ENCODE results near the gene ISG15. TPM values are rescaled to one million over a fixed set of nuclear protein-coding genes. Genes with fewer than 3 reads are reported as not detected.

Gene ISG15
- total and polyA plus RNA-seq, 12 donors, result 1.7 to 308 (median 24.3) TPM

DNA sequence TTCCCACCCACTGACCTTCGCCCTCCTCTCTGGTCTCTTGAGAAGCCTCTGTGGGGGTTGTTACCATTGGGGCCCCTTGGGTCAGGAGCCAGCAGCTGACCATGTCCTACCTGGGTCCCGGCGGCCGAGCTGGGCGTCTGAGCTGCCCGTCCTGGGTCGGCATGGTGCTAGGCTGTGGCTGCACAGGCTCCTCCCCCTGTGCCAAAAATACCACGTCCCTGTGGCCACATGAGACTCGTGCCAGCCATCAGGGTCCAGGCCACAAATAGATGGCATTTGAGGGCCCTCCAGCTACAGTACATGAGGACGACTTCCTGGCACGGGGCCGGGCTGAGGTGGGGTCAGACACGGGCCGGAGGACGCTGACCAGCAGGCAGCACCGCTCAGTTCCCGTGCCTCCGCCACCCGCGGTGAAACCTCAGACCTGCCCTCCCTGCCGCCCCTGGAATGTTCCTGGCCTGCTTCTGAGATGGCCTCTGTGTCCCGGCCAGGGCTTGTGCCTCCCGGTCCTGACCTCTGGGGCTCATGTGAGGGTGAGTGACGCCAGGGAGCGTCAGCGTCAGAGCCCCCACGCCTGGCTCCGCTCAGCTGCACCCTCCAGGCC is 31.2 kb upstream of the ISG15 start, which contains the start of gene PERM1:
TSS of gene PERM1 (minus strand) at position 139 of the 604 bp plus-strand sequence. CDS start 1,064 bp downstream, outside the sequence.
- peaks cover 25% of the 10 kb centered on the region for H3K27me3 ChIP-seq
- no peak within 1 kb of the TSS for H3K27ac ChIP-seq
- intact Hi-C loops (cut with DNase I), result loop anchor here in 1 of 2 donors (10.0 kb wide), 1 partner anchor 313 kb away; no protein-coding TSS in a partner anchor

DNA sequence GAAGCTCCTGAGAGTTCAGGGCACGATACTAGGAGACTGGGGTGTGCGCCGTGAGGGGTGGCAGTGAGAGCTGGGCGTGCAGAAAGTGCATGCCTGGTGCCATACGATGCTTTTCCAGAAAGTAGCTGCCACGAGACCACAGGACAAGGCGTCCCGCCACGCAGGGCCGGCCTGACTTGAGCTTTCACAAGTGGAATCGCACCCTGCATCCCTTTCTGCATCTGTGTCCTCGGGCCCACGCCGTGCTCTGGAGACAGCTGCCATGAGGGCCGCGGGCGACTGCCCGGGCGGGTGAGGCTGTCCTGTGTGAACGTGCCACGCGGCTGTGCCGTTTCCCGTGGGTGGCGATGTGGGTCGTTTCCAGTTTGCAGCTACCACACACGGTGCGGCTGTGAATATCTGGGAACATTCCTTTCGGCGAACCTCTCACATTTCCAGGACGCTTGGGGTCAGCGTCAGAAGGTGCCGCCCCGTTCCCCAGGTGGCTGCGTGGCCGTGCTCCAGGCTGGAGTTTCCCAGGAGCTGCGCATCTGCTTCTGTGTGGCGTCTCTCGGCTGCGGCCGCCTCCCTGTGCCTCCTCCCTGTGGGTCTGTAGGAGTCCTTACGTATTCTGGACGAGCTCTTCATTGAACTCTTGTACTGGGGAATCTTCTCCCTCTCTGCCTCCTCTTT is 30.4 kb upstream of the ISG15 start:
- Histone ChIP-seq H3K27me3 (peaks cover 25% of the 10 kb centered on the region), H3K36me3 (replicated peaks in 1 of 2) (no peaks in the 10 kb centered on the region), H3K9me3 (replicated peaks in 1 of 3) (no peaks in the 10 kb centered on the region), H3K27ac (no peak overlapping the region), H3K4me3 (no peak overlapping the region), H3K4me1 (replicated peaks in 1 of 2) (no peaks in the 10 kb centered on the region)
- 72 to 80% (median 77%) methylated on average over 12 to 43 of the region's 43 CpGs for WGBS, 4 donors
- DNase-seq, result no peak
- no peak for TF ChIP-seq POLR2A (IDR thresholded peaks at IDR 0.05)
- TF ChIP-seq, protein P1, sequence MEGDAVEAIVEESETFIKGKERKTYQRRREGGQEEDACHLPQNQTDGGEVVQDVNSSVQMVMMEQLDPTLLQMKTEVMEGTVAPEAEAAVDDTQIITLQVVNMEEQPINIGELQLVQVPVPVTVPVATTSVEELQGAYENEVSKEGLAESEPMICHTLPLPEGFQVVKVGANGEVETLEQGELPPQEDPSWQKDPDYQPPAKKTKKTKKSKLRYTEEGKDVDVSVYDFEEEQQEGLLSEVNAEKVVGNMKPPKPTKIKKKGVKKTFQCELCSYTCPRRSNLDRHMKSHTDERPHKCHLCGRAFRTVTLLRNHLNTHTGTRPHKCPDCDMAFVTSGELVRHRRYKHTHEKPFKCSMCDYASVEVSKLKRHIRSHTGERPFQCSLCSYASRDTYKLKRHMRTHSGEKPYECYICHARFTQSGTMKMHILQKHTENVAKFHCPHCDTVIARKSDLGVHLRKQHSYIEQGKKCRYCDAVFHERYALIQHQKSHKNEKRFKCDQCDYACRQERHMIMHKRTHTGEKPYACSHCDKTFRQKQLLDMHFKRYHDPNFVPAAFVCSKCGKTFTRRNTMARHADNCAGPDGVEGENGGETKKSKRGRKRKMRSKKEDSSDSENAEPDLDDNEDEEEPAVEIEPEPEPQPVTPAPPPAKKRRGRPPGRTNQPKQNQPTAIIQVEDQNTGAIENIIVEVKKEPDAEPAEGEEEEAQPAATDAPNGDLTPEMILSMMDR (IDR thresholded peaks at IDR 0.05), result no peak
- intact Hi-C loops (cut with DNase I), result loop anchor here in 1 of 2 donors (10.0 kb wide), 1 partner anchor 312 kb away; no protein-coding TSS in a partner anchor

More for the DNA sequence above, 31.2 kb upstream of the ISG15 start, which contains the start of gene PERM1:
- Histone ChIP-seq H3K4me3 (no peak within 1 kb of the TSS), H3K9me3 (replicated peaks in 1 of 3) (no peaks in the 10 kb centered on the region), H3K36me3 (replicated peaks in 1 of 2) (no peaks in the 10 kb centered on the region), H3K4me1 (replicated peaks in 1 of 2) (no peaks in the 10 kb centered on the region)
- TF ChIP-seq, protein P1 (IDR thresholded peaks at IDR 0.05), result no peak
- no peak for TF ChIP-seq POLR2A (IDR thresholded peaks at IDR 0.05)
- no peak for DNase-seq
- WGBS, 4 donors, result 55 to 66% (median 56%) methylated on average over 5 to 28 of the region's 28 CpGs

GRCh38 chr1:983798-984475 is 29.4 kb upstream of the ISG15 start:
- Histone ChIP-seq H3K4me1 (replicated peaks in 1 of 2) (no peaks in the 10 kb centered on the region), H3K27ac (no peak overlapping the region), H3K9me3 (replicated peaks in 1 of 3) (no peaks in the 10 kb centered on the region), H3K36me3 (replicated peaks in 1 of 2) (no peaks in the 10 kb centered on the region), H3K27me3 (peaks cover 25% of the 10 kb centered on the region), H3K4me3 (no peak overlapping the region)
- DNase-seq, result peak in 2 of 7 donors; percentile 48 to 54
- TF ChIP-seq, protein P1 (IDR thresholded peaks at IDR 0.05), result peak; percentile 51 to 92 (median 62)
- TF ChIP-seq POLR2A (IDR thresholded peaks at IDR 0.05), result no peak
- intact Hi-C loops (cut with DNase I), result loop anchor here (2.0 to 10.0 kb wide), 2 partner anchors 79 to 311 kb away; no protein-coding TSS in a partner anchor
- 7 to 29% (median 16%) methylated on average over 6 to 29 of the region's 29 CpGs for WGBS, 4 donors

DNA sequence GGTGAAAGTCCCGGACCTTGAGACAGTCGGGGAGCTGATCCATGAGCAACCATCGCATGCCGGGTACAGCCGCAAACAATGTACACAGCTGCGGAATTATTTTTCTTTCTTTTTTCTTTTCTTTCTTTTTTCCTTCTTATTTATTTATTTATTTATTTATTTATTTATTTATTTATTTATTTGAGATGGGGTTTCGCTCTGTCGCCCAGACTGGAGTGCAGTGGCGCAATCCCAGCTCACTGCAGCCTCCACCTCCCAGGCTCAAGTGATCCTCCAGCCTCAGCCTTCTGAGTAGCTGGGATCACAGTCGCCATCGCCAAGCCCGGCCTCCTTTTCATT is 28.9 kb upstream of the ISG15 start:
- DNase-seq, result no peak
- no peaks in the 10 kb centered on the region for H3K36me3 ChIP-seq (replicated peaks in 1 of 2)
- no peak overlapping the region for H3K4me3 ChIP-seq
- TF ChIP-seq POLR2A (IDR thresholded peaks at IDR 0.05), result no peak
- TF ChIP-seq, protein P1 (IDR thresholded peaks at IDR 0.05), result peak in 1 of 6 experiments; percentile 47
- H3K27ac ChIP-seq, result no peak overlapping the region
- H3K4me1 ChIP-seq (replicated peaks in 1 of 2), result no peaks in the 10 kb centered on the region
- WGBS, 4 donors, result 47 to 57% (median 53%) methylated on average over 12 of the region's 12 CpGs
- no peaks in the 10 kb centered on the region for H3K9me3 ChIP-seq (replicated peaks in 1 of 3)
- intact Hi-C loops (cut with DNase I), result loop anchor here (2.0 to 10.0 kb wide), 2 partner anchors 78 to 310 kb away; no protein-coding TSS in a partner anchor
- peaks cover 25% of the 10 kb centered on the region for H3K27me3 ChIP-seq
